Astrocyte of the cerebellum (primary cell): ENCODE results near the gene TENM3.

Source experiments
- DNase-seq: peaks from one replicate; pipeline ENCODE4 v3.0.0-alpha.2; 2011; ENCODE audit warnings: low read depth
- H3K4me3 ChIP-seq: 2 replicates; pipeline ENCODE4 v1.5.1; 2011; ENCODE audit warnings: mild to moderate bottlenecking, low read depth, low read length, moderate library complexity
- CTCF ChIP-seq: IDR thresholded peaks from 2 replicates; pipeline ENCODE4 v1.5.1; 2012; ENCODE audit warnings: low read length, low read depth, moderate library complexity, mild to moderate bottlenecking; ENCODE audit errors: missing control alignments
- in situ Hi-C: cut with HindIII; loops from 2 replicates; pipeline ENCODE4 v1.10.0; 2017; ENCODE audit warnings: low sequenced_read_pairs

Gene TENM3

GRCh38 chr4:182768838-182769237, 525.6 kb downstream of the TENM3 start:
- no peak for TF ChIP-seq CTCF
- no peak overlapping the region for H3K4me3 ChIP-seq
- in situ Hi-C loops: no loop called here
- DNase-seq: no peak

DNA sequence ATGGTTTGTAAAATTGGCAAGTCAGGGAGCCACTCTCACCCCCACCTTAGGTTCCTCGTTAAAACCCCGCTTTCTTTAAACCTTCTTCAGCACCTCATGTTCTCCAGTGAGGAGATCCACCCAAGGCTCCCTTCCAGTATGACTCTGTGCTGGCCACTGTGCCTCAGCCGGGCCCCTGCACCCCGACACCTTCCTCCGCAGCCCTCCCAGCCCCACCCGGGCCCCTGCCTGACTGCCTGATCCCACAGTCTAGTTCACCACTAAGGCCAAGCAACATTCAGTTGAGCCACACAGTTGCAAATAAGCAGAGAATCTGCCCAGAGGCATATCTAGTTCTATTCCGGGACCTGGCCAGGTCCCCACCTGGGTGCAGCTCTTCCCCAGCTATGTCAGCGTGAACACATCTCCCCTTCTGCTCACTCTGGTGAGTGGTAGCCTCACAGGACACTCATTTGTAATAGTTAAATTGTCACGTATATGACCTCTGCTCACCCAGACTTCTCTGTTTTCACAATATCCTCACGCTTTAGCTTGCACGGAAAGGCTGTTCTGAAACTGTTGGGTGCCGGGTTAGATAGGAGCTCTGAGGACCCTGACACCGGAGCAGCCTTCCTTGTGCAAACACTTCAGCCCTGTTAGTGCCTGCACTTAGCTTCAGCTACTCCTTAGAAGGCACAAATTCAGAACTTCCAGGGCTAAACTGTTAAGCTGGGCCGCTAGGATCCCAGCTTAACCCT, 527.2 kb downstream of the TENM3 start:
- no peak overlapping the region for H3K4me3 ChIP-seq
- DNase-seq: no peak
- in situ Hi-C loops: no loop called here
- TF ChIP-seq CTCF: no peak

GRCh38 chr4:182770996-182771514, 527.9 kb downstream of the TENM3 start:
- no peak for TF ChIP-seq CTCF
- peak; percentile 31 for DNase-seq
- in situ Hi-C loops: no loop called here
- H3K4me3 ChIP-seq: no peak overlapping the region

- no peak for TF ChIP-seq CTCF
- DNase-seq: no peak
- H3K4me3 ChIP-seq: no peak overlapping the region
- in situ Hi-C loops: no loop called here
These were observed 531.9 kb downstream of the TENM3 start for GRCh38 chr4:182775075-182775474.

DNA sequence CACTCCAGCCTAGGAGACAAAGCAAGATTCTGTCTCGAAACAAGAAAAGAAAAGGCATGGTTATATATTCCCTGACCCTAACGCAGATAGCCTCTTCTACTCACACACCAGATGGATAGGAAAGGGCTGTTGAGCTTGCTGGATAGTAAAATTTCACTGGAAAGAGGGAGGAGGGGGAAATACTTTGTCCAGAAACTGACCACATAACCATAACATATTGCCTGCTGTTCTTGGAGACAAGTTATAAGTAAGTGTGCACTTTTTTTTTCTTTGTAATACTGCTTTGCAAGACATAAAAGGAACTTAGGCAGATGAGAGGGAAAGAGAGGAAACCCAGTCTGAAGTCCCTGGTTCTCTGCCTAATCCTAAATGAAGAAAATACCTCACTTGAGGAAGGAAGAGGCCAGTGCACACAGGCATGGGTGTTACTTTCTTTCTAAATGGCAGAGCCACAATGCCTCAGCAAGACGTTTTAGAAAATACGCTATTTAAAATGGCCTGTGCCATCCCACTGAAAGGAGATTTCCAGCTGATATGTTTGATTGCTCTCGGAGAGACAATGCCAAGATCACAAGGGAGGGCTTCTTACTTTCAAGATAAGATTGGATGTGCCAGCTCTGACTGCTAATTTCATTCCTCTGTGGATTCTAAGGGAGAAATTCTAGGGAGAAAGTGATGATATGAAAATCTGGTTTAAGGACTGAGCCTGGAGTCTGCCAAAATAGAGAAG, 533.3 kb downstream of the TENM3 start:
- in situ Hi-C loops: no loop called here
- DNase-seq: peak; percentile 67
- no peak overlapping the region for H3K4me3 ChIP-seq

More for the DNA sequence above, 533.3 kb downstream of the TENM3 start:
- TF ChIP-seq CTCF: no peak
